Nucleus accumbens (tissue), 56 donors: Measurements from ENCODE around the gene CBLL1.

Source experiments
- DNase-seq, 56 donors: peaks; one replicate each; lab custom pipeline; 2025; lab: John Stamatoyannopoulos, UW

Gene CBLL1

DNA sequence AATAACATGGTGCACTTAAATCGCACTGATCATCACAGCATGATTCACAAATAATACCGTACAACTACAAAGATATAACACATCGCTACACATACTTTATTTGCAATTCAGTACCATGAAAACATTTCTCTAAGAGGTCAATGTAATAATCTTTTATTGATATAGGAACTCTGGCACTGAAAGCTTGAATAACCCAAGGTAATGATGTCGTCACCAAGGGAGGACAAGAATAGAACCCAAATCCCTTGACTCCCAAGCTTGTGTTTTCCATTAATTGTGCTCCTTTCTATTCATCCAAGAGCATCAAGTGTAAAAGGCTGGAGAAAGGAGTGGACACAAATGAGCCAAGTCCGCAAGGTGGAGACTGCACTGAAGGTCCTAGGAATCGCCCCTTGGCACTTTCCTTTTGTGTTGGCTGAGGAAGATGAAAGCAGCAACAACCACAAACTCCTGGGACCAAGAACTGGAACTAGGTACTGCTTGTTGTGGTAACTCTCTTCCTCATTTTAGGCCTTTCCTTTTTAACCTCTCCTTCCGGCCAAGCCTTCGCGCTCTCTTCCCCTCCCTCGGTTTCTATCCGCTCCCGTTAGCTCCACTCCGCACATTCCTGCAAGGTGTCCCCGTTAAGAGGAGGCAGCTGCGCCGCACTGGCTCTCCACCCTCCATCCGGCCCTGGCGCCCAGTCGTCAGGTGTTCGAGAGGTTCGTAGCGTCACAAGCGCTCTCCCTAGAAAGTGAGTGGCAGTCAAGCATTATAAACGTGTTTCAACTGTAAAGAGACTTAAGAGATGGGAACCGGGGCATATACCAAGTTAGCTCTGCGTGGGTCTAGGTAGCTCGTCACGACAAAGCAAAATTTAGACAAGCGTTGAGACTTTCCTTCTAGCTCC is 1.0 kb upstream of the CBLL1 start:
- peak in 29 of 56 donors; percentile 29 to 86 (median 66) for DNase-seq

DNA sequence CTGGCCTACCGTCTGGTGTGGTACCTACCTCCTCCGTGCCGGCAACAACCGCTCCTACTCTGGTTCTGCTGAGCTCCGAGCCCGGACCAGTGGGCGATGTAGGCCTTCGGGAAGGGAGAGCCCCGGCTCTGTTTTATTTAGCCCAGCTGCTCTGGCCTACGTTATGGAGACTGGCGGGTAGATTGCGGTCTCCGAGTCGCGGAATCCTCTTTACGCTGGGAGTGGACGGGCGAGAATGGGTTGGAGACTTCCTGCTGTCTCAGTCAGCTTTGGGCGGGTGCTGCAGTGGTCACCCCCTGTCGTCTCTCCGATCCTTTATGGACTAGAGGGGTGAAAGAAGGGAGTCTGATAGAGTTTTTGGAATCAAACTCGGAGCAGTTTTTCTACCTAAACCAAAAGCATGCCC is 406 bp downstream of the CBLL1 start:
- peak in 3 of 56 donors; percentile 38 to 79 (median 55) for DNase-seq

DNA sequence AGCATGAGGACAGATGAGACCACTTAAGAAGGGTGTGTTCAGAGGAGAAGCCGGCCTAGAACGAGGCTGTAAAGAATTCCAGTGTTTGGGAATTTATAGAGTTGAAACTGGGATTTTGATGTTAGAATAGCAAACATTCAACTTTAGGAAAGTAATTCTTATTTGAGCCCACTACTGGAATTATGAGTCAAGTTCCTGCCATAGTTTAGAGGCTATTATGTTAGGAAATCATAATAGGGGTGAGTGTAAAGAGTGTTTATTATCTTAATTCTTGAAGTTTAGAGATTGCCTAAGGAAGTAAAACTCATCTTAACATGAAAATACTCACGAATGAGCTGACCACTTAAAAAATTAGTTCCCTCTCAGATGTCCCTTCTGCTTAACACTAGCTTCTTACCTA is 2.1 kb downstream of the CBLL1 start:
- no peak for DNase-seq

DNA sequence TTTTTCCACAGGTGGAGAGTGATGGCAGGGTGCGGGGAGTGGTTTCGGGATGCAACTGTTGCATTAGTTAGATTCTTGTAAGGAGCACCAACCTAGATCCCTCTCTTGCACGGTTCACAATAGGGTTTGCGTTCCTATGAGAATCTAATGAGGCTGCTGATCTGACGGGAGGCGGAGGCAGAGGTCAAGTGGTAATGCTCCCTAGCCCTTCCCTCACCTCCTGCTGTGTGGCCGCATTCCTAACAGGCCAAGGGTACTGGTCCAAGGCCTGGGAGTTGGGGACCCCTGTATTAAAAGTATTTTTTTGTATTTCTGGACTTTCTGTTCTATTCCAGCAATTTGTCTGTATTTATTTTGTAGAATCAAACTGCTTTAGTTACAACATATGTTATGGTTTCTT is 7.2 kb downstream of the CBLL1 start:
- DNase-seq, result no peak

DNA sequence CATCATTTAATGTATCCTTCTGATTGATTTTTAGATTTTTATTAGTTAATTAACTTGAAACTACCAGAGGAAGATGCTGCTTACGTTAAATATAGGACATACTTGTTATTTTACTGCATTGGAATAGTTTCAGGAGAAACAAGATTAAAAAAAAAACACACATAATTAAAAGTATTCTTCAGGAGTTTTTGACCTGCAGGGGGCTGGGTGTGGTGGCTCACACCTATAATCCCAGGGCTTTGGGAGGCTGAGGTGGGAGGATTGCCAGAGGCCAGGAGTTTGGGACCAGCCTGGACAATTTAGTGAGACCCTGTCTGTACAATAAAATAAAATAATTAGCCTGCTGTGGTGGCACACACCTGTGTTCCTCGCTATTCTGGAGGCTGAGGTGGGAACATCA is 10.7 kb downstream of the CBLL1 start:
- DNase-seq, result no peak

DNA sequence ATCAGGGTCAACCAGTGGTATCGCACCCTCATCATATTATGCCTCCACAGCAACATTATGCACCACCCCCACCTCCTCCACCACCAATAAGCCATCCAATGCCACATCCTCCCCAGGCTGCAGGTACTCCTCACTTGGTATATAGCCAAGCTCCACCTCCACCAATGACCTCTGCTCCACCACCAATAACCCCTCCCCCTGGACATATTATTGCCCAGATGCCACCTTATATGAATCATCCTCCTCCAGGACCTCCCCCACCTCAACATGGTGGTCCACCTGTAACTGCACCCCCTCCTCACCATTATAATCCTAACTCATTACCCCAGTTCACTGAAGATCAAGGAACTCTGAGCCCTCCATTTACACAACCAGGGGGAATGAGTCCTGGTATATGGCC is 14.7 kb downstream of the CBLL1 start:
- DNase-seq, result no peak

DNA sequence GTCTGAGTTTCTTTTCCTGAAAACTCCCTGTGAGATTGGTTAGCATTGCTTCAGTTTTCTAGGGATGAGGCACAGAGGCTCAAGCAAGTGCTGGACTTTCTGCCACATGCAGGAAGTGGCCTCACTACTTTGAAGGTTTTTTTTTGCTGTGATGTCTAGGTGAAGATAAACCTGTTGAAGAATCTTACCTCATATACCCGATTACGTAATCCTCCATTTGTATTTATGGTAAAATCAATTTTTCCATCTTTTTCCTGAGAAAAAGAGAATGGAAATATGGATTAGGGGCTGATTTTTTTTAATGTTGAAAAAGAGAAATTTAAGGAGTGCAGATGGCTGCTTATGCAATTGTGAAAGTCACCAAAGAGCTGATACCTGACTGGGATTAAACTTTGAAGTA is 23.4 kb downstream of the CBLL1 start:
- no peak for DNase-seq

DNA sequence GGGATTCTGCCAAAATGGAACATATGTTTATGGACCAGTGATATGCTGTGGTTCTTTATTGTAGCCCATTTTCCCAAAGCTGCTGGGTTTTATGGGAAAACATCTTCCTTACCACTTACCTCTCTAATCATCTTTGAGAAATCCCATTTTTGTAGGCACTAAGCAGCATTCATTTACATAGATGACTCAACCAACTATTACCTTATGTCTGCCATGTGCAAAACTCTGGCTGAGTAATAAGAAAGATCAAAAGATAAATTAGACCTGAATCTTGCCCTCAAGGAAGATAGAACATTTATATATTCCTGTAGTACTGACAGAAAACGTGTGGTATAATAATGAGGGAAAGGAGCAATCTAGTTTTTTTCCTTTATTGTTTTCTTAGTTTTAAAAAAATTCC is 24.3 kb downstream of the CBLL1 start:
- peak in 1 of 56 donors; percentile 5 for DNase-seq

DNA sequence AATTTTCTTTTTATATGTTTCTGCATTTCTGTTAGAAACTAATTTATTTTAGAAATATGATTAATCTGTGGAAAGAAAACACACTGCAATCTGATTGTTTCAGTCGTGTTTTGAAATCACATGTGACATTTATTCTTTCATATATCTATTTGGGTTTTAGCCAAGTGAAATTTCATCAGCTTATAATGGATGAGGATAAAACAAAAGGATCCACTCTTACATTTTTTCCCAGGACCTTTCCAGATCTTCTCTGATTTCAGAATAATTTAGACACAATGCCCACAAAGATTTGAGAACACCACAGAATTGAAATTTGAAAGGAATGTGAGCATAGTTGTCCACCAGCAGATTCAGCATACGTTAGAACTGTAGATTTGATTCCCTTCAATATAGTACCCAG is 29.1 kb downstream of the CBLL1 start:
- DNase-seq, result no peak

DNA sequence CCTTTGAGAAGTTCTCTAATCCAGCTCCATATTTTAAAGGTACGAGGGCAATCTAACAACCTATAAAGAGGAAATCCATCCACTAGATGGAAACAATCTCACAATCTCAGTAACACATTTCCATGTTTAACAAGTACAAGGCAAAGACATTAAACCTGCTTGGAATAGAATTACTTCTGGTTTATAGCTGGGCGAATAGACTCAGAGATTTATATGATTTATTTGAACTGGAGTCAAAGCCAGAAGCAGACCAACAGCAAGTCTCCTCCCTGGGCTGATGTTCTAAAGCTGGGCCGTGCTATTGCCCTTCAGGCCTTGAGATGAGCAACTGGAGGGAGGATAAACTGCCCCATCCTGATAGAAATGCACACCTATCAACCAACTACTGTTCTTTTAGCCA is 33.8 kb downstream of the CBLL1 start:
- DNase-seq, result no peak

DNA sequence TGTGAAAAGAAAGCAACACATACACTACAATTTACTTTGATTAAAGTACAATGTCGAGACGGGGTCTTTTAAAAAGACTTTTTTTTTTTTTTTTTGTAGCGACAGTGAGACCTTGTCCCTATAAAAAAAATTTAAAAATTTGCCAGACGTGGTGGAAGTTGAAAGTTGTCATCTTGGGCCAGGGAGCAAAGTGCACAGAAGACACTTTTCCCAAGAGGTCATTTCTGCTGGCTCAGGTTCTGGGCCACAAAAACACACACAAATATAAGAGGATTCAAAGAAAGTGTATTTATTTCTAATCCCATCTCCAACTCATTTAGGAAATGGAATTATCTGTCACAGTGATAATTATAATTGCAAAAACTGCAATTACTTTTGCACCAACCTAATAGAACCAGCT is 34.3 kb downstream of the CBLL1 start:
- DNase-seq, result no peak

DNA sequence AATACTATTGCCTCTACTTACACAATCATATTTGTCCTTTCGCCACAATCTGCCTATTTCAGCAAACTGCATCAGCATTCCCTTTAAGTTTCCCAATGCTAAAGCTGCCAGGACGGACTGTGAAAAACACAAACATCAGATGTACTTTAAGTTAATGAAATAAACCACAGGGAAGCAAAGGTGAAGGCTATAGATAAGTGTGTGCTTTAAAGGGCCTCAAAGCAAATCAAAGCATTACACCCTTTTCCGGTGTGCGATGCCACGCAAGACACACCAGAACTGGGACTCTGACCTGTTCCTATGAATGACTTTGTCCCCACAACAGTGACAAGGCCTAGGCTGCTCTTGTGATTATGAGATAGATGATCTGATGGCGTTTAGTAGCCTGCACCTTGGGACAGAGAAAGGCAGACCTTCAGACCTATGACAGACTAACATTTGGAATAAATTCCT is 35.7 kb downstream of the CBLL1 start:
- DNase-seq, result no peak

DNA sequence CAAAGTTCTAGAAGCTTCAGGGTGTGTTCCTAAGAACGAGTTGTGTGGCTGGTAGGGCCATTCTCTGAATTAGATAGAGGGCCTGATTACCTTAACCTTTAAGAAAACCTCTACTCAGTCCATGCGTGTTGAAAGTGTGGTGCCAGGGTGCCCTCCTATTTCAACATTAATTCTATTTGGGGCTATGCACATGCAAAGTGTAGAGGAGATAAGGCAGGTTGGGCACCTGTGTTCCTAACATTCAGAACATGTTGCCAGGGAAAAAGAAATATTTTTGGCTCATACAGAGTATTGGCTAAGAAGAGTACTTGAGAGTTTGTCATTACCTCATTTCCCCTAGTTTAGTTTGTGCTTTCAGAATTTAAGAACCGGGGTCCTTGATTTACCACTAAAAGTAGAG is 38.4 kb downstream of the CBLL1 start:
- no peak for DNase-seq

DNA sequence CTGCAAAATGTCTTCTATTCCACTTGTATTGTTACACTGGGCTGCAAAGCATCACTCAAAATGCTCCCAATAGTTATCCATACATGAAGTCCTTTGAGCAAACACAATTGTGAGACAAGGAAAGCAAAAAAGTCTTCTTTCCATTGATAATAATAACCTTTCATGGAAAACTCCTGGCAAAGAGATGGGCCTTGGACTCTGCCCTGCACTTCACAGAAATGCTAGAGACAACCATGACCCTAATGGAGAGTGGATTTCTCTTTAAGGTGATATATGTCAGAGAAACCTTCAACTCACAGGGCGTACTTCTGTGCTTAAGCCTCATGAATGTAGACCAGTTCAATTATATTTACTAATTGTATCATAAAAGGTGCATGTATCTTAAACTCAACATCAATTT is 39.7 kb downstream of the CBLL1 start:
- no peak for DNase-seq

DNA sequence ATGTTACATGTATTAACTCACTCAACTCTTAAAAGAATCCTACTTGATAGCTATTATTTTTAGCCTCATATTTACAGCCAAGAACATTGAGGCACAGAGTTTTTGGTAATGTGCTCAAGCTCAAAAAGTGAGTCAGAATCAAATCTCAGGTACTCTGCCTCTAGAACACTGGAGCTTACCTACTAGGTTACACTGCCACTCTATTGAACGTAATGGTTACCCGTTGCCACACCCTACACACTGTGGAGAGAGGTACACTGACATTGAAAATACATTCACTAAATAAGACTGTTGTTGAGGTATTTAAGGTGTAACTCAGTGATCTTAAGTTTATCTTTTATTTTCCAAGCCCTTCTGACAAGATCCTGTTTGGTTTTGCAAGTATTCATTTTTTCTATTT is 41.2 kb downstream of the CBLL1 start:
- DNase-seq, result no peak

DNA sequence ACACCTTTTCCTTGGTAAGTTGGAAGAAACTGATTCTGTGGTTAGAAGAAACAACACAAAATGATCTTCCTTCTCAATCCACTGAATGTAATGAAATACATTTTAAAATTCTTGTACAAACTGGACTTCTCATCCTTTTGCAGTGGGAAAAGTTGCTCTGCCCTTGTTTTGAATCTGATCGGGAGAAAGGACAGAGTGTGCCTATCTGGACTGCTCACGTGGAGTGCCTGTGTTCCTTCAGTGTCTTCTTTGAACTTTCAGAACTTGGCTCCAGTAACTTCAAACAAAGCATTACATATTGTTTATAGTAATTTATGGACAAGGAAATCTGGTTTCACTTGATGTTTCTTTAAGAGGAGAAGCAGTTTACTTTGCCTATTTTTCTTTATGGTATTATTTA is 42.0 kb downstream of the CBLL1 start:
- no peak for DNase-seq

DNA sequence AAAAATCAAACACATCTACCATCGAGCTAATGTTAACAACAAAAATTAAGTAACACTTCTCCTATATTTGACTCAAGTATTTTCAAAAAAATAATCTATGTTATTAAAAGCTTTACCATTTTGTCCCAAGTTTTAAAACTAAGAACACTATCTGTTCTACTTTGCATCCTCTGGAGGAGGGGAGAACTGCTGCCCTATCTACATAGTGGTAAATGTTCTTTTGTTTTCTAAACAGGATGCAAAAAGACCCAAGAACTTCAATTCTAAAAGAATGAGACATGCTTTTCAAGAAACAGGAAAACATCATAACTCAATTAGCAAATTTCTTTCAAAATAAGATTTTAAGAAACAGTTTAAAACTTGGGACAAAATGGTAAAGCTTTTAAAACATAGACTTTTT is 44.3 kb downstream of the CBLL1 start:
- DNase-seq, result no peak

DNA sequence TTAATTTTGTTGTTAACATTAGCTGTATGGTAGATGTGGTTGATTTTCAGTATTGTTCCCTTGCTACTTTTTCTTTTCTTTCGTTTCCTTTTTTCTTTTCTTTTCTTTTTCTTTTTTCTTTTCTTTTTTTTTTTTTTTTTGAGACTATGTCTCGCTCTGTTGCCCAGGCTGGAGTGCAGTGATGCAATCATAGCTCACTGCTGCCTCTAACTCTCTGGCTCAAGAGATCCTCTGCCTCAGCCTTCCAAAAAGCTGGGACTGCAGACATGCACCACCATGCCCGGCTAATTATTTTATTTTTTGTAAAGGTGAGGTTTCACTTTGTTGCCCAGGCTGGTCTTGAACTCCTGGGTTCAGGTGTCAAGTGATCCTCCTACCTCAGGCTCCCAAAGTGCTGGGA is 44.7 kb downstream of the CBLL1 start:
- DNase-seq, result no peak

DNA sequence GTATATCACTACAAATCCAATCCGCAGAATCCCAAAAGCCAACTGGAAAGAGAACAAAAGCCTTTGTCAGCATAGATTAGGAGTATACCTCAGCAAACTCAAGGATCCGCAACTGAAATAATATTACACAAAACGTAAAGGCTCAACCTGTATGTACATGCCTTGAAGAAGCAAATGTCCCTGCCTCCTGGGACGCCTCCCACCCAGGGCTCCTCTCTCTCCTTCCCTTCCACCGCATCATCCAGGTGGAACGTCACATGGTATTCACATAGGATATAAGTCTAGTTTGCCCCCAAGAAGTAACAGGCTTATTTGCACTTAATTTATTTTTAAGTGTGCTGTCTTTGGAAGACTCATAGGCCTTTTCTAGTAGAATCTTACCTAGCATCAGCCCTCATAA is 45.7 kb downstream of the CBLL1 start:
- DNase-seq, result no peak

DNA sequence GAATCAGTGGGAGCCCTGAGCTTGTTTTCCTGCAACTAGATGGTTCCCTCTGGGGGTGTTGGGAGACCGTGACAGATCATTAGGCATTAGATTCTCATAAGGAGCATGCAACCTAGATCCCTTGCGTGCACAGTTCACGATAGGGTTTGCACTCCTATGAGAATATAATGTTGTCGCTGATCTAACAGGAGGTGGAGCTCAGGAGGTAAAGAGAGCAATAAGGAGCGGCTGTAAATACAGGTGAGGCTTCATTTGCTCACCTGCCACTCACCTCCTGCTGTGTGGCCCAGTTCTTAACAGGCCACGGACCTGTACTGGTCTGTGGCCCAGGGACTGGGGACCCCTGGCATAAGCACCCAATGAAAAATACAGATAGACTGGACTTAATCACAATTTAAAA is 48.4 kb downstream of the CBLL1 start:
- DNase-seq, result no peak

DNA sequence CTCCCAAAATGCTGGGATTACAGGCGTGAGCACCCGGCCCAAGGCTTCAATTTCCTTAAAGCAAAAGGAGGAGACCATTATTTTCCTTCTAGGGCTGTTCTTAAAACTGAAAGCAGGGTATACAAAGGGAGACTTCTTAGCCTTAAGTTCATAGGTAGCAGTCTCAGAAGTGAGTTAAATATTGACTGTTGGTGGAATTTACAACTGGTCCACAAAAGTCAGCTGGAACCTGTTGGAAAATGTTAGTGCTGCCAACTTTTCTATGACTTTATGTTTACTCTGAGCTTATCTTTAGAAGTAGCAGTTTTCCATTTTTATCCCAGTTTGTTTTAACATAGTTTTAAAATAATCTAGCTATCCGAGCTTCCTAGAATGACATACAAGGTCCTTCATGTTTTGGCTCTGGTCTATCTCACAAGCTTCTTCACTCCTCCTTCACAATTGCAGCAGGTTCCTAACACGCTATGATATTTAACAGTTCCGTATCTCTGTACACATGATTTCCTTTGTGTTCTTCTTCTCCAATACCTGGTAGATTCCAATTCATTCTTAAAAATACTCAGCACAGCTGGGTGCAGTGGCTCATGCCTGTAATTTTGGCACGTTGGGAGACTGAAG is 55.8 kb downstream of the CBLL1 start:
- no peak for DNase-seq

DNA sequence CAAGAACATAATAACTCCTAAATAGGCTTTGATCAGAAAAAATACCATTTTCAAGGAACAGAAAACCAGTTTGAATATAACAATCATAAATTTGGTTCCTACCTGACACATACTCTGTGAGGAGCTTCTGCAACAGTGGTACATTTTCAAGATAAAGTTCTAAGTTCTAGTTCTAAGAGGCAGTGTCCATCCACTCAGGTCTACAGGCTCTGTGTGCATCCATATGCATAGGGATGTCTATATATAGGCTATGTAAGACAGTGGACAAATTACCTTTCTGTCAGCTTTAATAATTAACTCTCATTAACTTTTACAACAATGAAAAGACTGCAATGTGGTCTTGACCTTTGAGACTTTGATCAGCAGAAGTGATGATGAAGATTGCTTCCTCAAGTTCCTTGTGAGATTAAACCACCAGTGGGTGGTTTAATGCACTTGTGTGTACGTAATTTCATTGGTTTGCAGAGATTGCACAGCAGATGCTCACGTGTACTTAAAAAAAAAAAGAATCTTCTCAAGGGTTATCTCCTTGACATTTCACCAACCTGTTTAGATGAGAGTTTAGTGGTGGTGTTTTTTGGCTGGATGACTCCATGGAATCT is 59.2 kb downstream of the CBLL1 start, which contains the start of gene SLC26A3:
TSS of gene SLC26A3 (minus strand) at position 215 of the 602 bp plus-strand sequence. CDS start 8,714 bp downstream, outside the sequence.
- DNase-seq, result no peak
